Hepatocyte (in vitro differentiated cells): ENCODE data around the gene AKAP6.

Experiments
- EZH2 ChIP-seq: fragments of 200-600 bp; sonication (generic); IDR thresholded peaks from 2 replicates; pipeline ENCODE4 v1.6.1; 2016; ENCODE audit warnings: antibody characterized with exemption, mild to moderate bottlenecking, borderline replicate concordance
- TF ChIP-seq, protein P1 (sequence below): fragments of 200-600 bp; sonication (generic); IDR thresholded peaks from 2 replicates; pipeline ENCODE4 v1.5.1; 2016; ENCODE audit warnings: antibody characterized with exemption, mild to moderate bottlenecking; ENCODE audit not compliant: poor library complexity

DNA sequence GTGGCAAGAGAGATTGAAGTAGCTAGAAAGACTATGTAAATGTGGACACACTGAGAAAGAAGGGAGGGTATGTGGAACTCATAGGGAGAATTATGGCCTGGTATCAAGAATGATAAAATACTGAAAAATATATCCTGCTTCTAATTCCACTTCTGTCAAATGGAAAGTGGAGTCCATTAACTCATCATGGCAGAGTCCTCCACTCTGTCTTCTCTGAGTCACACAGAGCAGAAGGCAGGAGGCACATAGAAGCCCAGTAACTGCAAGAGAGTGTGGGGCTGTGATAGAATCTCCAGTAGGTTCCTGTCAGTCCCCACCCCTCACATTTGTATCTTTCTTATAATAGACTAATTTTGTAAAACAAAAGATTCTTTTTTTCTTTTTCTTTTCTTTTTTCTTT lies 223.7 kb downstream of the AKAP6 start:
- TF ChIP-seq, protein P1, sequence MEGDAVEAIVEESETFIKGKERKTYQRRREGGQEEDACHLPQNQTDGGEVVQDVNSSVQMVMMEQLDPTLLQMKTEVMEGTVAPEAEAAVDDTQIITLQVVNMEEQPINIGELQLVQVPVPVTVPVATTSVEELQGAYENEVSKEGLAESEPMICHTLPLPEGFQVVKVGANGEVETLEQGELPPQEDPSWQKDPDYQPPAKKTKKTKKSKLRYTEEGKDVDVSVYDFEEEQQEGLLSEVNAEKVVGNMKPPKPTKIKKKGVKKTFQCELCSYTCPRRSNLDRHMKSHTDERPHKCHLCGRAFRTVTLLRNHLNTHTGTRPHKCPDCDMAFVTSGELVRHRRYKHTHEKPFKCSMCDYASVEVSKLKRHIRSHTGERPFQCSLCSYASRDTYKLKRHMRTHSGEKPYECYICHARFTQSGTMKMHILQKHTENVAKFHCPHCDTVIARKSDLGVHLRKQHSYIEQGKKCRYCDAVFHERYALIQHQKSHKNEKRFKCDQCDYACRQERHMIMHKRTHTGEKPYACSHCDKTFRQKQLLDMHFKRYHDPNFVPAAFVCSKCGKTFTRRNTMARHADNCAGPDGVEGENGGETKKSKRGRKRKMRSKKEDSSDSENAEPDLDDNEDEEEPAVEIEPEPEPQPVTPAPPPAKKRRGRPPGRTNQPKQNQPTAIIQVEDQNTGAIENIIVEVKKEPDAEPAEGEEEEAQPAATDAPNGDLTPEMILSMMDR = no peak
- TF ChIP-seq EZH2 = no peak
